Right lobe of liver (tissue), 6 donors: ENCODE data around the gene JUNB. TPM values are rescaled to one million over a fixed set of nuclear protein-coding genes. Genes with fewer than 3 reads are reported as not detected.

Source experiments
- ATAC-seq, 4 donors: fragments of 200-7000 bp; cut with Tn5 transposase; one replicate each; pipeline ENCODE4 v1.9.1; 2020; ENCODE audit warnings: mild to moderate bottlenecking in 4 of 4, moderate library complexity in 4 of 4
- DNase-seq, 3 donors: peaks; one replicate each; pipeline ENCODE4 v3.0.0-alpha.2; 2020
- H3K27ac ChIP-seq, 3 donors: fragments of 200-600 bp; one replicate each; pipeline ENCODE4 v1.8.0; 2022
- H3K27me3 ChIP-seq, 2 donors: fragments of 200-600 bp; one replicate each; pipeline ENCODE4 v1.8.0; 2022
- H3K36me3 ChIP-seq, 4 donors: fragments of 200-600 bp; sonication (generic) in 1 of 4; one replicate each; pipeline versions ENCODE4 v1.5.1 to v1.8.0; 2017 to 2022; ENCODE audit warnings: control low read depth in 1 of 4
- H3K4me1 ChIP-seq, 4 donors: fragments of 200-600 bp; sonication (generic) in 1 of 4; one replicate each; pipeline versions ENCODE4 v1.5.1 to v1.8.0; 2017 to 2022; ENCODE audit warnings: control low read depth in 1 of 4
- H3K4me3 ChIP-seq, 3 donors: fragments of 200-600 bp; one replicate each; pipeline ENCODE4 v1.8.0; 2022
- H3K9me3 ChIP-seq, 4 donors: fragments of 200-600 bp; sonication (generic) in 1 of 4; one replicate each; pipeline versions ENCODE4 v1.5.1 to v1.8.0; 2017 to 2022; ENCODE audit warnings: control low read depth in 1 of 4
- POLR2A ChIP-seq: fragments of 450-650 bp; IDR thresholded peaks from one replicate; pipeline ENCODE4 v1.6.1; 2017; ENCODE audit warnings: antibody characterized with exemption, mild to moderate bottlenecking
- WGBS: methylation state at CpG from one replicate; pipeline ENCODE4 v1.1.6; 2018; ENCODE audit warnings: low coverage, low lambda C conversion rate; ENCODE audit not compliant: insufficient coverage; ENCODE audit errors: missing lambda C conversion rate; 5-methylcytosine and 5-hydroxymethylcytosine counted together
- intact Hi-C, 2 donors: fragments of 100-400 bp; cut with DNase I; formaldehyde crosslinking; loops; one replicate each; pipeline versions ENCODE4 v1.11.2 to v1.14.1; 2022
- total RNA-seq, 6 experiments: library from RNA; depleted of rRNA in 2 of 6; stranded (reverse); fragments of >200 nt in 2 of 6; fragmentation: NEBNext Ultra II Directional in 3 of 6; extraction: Animal tissue kit (Norgen Biotek cat#: 25700) in 3 of 6; gene quantifications; one replicate each; pipeline versions ENCODE4 v1.1.0 to v1.2.4, GENCODE V29; 2016 to 2023
- TF ChIP-seq, protein P1 (sequence below), 4 donors: fragments of 200-600 bp in 3 of 4; fragments of 450-650 bp in 1 of 4; IDR thresholded peaks; one replicate each; pipeline versions ENCODE4 v1.5.1 to v1.8.0; 2016 to 2022; ENCODE audit warnings: antibody characterized with exemption in 4 of 4, mild to moderate bottlenecking in 2 of 4
- donor health status: DM: no; HTN: yes; CAD: no.
- donor health status: DM: no; HTN: no; CAD: no.
- donor health status: DM: no; HTN: no; CAD: no.
- donor health status: DM: no; HTN: yes; CAD: no.
- donor health status: DM: no; HTN: yes; CAD: no.

The JUNB gene
- total RNA-seq, 6 experiments from 2014 or later: 10.2 to 378 (median 66.0) TPM

DNA sequence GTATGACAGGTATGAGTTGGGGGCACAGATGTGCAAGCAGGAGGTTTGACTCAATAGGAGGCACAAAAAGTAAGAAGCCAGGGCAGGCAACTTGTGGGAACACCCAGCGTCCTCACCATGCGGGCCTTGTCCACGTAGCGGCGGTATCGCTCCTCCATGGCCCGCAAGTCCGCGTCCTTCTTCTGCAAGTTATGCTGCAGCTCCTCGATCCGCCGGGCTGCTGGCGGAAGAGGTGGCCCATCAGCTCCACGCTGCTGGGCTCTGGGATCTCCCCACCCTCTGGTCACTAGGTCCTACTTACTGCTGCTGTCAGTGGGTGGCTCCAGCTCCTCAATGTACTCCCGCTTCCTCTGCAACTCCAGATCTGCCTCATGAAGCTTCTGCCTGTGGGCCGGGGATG is 26.6 kb upstream of the JUNB start:
- H3K4me3 ChIP-seq: no peak overlapping the region
- intact Hi-C loops: loop anchor here in 1 of 2 donors (10.0 kb wide), 1 partner anchor 80 kb away; no protein-coding TSS in a partner anchor
- H3K4me1 ChIP-seq: no peaks in the 10 kb centered on the region
- 100% methylated on average over 1 of the region's 16 CpGs for WGBS
- H3K27ac ChIP-seq: no peak overlapping the region
- TF ChIP-seq, protein P1, sequence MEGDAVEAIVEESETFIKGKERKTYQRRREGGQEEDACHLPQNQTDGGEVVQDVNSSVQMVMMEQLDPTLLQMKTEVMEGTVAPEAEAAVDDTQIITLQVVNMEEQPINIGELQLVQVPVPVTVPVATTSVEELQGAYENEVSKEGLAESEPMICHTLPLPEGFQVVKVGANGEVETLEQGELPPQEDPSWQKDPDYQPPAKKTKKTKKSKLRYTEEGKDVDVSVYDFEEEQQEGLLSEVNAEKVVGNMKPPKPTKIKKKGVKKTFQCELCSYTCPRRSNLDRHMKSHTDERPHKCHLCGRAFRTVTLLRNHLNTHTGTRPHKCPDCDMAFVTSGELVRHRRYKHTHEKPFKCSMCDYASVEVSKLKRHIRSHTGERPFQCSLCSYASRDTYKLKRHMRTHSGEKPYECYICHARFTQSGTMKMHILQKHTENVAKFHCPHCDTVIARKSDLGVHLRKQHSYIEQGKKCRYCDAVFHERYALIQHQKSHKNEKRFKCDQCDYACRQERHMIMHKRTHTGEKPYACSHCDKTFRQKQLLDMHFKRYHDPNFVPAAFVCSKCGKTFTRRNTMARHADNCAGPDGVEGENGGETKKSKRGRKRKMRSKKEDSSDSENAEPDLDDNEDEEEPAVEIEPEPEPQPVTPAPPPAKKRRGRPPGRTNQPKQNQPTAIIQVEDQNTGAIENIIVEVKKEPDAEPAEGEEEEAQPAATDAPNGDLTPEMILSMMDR (IDR thresholded peaks at IDR 0.05): no peak
- no peak for TF ChIP-seq POLR2A
- H3K9me3 ChIP-seq: no peaks in the 10 kb centered on the region
- H3K36me3 ChIP-seq: no peaks in the 10 kb centered on the region
- H3K27me3 ChIP-seq: no peaks in the 10 kb centered on the region
- ATAC-seq: no peak
- DNase-seq: no peak

DNA sequence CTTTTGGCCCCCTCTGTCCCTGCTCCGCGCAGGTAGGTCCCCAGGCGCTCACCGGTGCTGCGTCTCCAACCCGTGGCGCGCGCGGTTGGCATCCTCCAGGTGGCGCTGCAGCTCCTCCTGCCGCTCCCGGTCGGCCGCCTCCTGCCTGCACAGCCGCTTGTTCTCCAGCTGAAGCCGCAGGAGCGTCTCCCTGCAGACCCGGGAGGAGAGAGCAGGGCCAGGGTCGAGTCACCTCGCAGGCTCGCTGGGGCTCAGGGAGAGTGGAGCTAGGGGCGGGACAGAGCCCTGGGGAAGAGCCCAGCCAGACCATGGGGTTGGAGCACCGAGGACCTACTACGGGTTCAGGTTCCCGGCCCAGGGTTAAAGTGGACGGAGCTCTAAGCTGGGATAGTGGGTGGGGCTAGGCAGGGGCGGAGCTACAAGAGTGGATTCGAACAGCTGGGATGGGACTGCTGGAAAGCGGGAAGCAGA is 25.2 kb upstream of the JUNB start:
- Histone ChIP-seq H3K9me3 (no peaks in the 10 kb centered on the region), H3K27me3 (no peaks in the 10 kb centered on the region), H3K27ac (no peak overlapping the region), H3K4me3 (peak overlapping the region in 1 of 3 donors; percentile 33), H3K36me3 (no peaks in the 10 kb centered on the region), H3K4me1 (no peaks in the 10 kb centered on the region)
- intact Hi-C loops: loop anchor here in 1 of 2 donors (10.0 kb wide), 1 partner anchor 79 kb away; no protein-coding TSS in a partner anchor
- DNase-seq (peak in 2 of 3 donors; percentile 75 to 77), ATAC-seq (peak; percentile 67 to 88 (median 78))
- no peak for TF ChIP-seq POLR2A
- TF ChIP-seq, protein P1 (IDR thresholded peaks at IDR 0.05): peak; percentile 45 to 89 (median 56)
- 15% methylated on average over 10 of the region's 30 CpGs for WGBS

DNA sequence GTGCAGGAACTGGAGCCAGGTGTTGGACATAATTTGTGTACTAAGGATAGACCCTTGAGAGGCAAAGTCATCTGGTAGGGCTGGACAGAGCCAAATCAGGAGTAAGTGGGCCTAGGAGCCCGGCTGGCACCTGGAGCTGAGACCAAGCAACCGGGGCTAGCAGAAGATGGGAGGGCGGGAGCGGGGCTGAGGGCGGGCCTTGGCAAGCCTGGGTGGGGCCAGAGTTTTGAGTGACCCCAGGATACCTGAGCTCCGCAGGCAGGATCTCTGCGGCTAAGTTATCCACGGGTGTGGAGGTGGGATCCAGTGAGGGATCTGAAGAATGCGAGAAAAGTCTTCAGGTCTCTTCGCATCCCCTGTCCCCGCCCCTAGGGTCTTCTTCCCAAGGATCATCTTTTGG is 24.1 kb upstream of the JUNB start:
- Histone ChIP-seq H3K9me3 (no peaks in the 10 kb centered on the region), H3K36me3 (no peaks in the 10 kb centered on the region), H3K4me3 (no peak overlapping the region), H3K27ac (no peak overlapping the region), H3K4me1 (no peaks in the 10 kb centered on the region), H3K27me3 (no peaks in the 10 kb centered on the region)
- 91% methylated on average over 7 of the region's 11 CpGs for WGBS
- ATAC-seq (no peak), DNase-seq (no peak)
- intact Hi-C loops: loop anchor here in 1 of 2 donors (10.0 kb wide), 1 partner anchor 78 kb away; no protein-coding TSS in a partner anchor
- no peak for TF ChIP-seq POLR2A
- TF ChIP-seq, protein P1 (IDR thresholded peaks at IDR 0.05): no peak

DNA sequence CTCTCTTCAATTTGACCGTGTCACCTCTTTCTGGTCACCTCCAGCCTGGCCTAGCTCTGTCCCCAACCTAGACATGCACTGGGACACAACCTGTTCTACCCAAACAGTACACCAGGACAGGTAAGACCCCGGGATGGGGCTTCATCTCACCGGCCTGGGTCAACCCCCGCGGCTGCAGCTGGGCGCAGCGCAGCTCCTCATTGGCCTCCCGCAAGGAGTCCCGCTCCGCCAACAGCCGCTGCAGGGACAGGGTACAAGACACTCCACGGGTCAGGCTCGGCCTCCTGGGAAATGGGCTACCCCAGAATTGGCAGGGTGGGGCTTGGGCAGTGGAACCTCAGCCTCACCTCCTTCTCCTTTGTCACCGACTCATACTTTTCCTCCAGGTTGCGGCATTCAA is 23.6 kb upstream of the JUNB start:
- H3K4me3 ChIP-seq: no peak overlapping the region
- no peaks in the 10 kb centered on the region for H3K27me3 ChIP-seq
- 100% methylated on average over 3 of the region's 15 CpGs for WGBS
- H3K27ac ChIP-seq: no peak overlapping the region
- no peaks in the 10 kb centered on the region for H3K9me3 ChIP-seq
- no peak for DNase-seq
- intact Hi-C loops: loop anchor here in 1 of 2 donors (10.0 kb wide), 1 partner anchor 77 kb away; no protein-coding TSS in a partner anchor
- no peak for ATAC-seq
- no peak for TF ChIP-seq POLR2A
- TF ChIP-seq, protein P1 (IDR thresholded peaks at IDR 0.05): no peak
- no peaks in the 10 kb centered on the region for H3K4me1 ChIP-seq
- no peaks in the 10 kb centered on the region for H3K36me3 ChIP-seq
